Activated B cell treated with CpG ODN at 0.5 μM for 24 hours (primary cell): ENCODE measurements around the gene DNAH1. TPM values are rescaled to one million over a fixed set of nuclear protein-coding genes. Genes with fewer than 3 reads are reported as not detected.
A peak's percentile ranks its signal among the peaks of the same experiment; 100 is the strongest.

ENCODE experiments used
- ATAC-seq: fragments of 200-7000 bp; cut with Tn5 transposase; one replicate; pipeline ENCODE4 v1.10.0; 2021; ENCODE audit warnings: low read depth, mild to moderate bottlenecking, moderate library complexity
- CTCF ChIA-PET: fragments of 350-600 bp; sonication (Branson Sonifier 250); formaldehyde crosslinking; loops from one replicate; lab custom pipeline; 2021; ENCODE audit warnings: antibody characterized with exemption; lab: Charles Lee
- POLR2A ChIA-PET: fragments of 350-600 bp; sonication (Branson Sonifier 250); formaldehyde crosslinking; loops from one replicate; lab custom pipeline; 2021; ENCODE audit warnings: antibody characterized with exemption; lab: Charles Lee
- DNase-seq: peaks from one replicate; pipeline ENCODE4 v3.0.0; 2022
- H3K27ac Mint-ChIP-seq: one replicate; pipeline ENCODE4 v1.8.0; 2020; ENCODE audit warnings: mixed read lengths
- H3K27me3 Mint-ChIP-seq: one replicate; pipeline ENCODE4 v1.8.0; 2021; ENCODE audit warnings: mixed read lengths
- H3K36me3 Mint-ChIP-seq: one replicate; pipeline ENCODE4 v1.8.0; 2021; ENCODE audit warnings: low read depth, mixed read lengths
- H3K4me1 Mint-ChIP-seq: one replicate; pipeline ENCODE4 v1.8.0; 2021; ENCODE audit warnings: mixed read lengths
- H3K4me3 Mint-ChIP-seq: one replicate; pipeline ENCODE4 v1.8.0; 2020; ENCODE audit warnings: mild to moderate bottlenecking, mixed read lengths
- H3K9me3 Mint-ChIP-seq: one replicate; pipeline ENCODE4 v1.8.0; 2020; ENCODE audit warnings: mixed read lengths
- intact Hi-C: fragments of 100-400 bp; cut with micrococcal nuclease; formaldehyde crosslinking; loops from one replicate; pipeline ENCODE4 v1.15.1; 2024
- total RNA-seq: library from RNA; stranded (reverse); gene quantifications from 2 replicates; pipeline ENCODE4 v1.2.3, GENCODE V29; 2022
- TF ChIP-seq, protein P1 (sequence below): fragments of 200-600 bp; IDR thresholded peaks from one replicate; pipeline ENCODE4 v1.8.0; 2022; ENCODE audit warnings: antibody characterized with exemption, mild to moderate bottlenecking

DNAH1 gene
- total RNA-seq, 1 donor from 2014 or later = 25.8 TPM

DNA sequence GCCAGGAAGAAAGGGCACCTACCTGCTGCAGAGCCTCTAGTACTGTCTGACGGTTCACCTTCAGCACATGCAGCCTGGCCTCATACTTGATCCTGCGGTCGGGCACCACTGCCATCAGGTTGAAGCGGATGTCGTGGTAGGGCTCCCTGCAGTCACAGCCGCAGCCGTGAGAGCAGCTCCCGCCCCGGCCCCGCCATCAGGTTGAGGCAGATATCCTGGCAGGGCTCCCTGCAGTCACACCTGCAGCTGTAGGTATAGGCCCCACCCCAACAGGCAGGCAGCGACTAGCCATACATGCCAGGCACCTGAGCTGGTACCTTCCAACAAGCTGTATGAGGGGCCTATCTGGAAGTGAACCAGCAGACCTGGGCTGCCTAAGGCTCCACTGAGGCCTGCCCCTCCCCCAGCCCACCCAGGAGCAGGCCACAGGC lies 90.1 kb downstream of the DNAH1 start:
- ATAC-seq (no peak), DNase-seq (no peak)
- Mint-ChIP-seq H3K9me3 (no peaks in the 10 kb centered on the region), H3K27ac (no peak overlapping the region), H3K4me1 (peaks cover 21% of the 10 kb centered on the region), H3K27me3 (no peaks in the 10 kb centered on the region), H3K4me3 (no peak overlapping the region), H3K36me3 (peaks cover 73% of the 10 kb centered on the region)
- intact Hi-C loops = no loop called here
- POLR2A ChIA-PET = interaction anchor here (1.0 kb wide), 1 partner anchor 48 kb away, joined by 8 read pairs; the partner anchor contains the start of gene TNNC1
- CTCF ChIA-PET = no interaction called here
- TF ChIP-seq, protein P1, sequence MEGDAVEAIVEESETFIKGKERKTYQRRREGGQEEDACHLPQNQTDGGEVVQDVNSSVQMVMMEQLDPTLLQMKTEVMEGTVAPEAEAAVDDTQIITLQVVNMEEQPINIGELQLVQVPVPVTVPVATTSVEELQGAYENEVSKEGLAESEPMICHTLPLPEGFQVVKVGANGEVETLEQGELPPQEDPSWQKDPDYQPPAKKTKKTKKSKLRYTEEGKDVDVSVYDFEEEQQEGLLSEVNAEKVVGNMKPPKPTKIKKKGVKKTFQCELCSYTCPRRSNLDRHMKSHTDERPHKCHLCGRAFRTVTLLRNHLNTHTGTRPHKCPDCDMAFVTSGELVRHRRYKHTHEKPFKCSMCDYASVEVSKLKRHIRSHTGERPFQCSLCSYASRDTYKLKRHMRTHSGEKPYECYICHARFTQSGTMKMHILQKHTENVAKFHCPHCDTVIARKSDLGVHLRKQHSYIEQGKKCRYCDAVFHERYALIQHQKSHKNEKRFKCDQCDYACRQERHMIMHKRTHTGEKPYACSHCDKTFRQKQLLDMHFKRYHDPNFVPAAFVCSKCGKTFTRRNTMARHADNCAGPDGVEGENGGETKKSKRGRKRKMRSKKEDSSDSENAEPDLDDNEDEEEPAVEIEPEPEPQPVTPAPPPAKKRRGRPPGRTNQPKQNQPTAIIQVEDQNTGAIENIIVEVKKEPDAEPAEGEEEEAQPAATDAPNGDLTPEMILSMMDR = no peak

DNA sequence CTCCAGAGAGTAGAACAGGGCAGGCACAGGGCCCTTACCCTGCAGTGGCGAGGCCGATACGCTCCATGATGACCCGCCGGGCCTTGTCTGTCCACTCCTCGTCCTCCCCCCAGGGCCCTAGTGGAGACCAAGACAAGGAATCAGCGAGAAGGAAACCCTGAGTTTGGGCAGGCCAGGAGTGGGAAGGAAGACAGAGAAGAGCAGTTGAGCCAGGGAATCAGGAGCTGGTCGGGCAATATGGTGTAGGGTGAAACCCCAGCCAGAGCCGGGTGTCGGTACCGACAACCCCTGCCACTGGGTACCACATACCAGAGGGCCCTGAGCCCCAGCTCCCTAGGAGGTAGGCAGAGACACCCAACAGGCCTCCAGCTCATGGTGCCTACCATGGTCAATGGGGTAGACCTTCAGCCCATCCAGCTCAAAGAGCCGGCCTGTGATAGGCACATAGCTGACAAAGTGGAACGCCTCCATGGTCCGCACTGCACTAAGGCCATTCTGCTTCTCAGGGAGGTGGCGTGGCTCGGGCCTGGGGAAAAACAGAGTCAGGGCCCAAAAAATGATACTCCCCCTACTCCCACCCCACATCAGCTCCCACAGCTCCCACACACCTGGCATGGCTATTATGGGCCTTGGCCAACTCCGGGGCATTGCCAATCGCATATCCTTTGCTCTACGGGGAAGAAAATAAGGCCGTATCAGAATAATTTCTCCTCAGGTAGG lies 90.8 kb downstream of the DNAH1 start:
- no peaks in the 10 kb centered on the region for H3K9me3 Mint-ChIP-seq
- ATAC-seq (no peak), DNase-seq (no peak)
- TF ChIP-seq, protein P1 = no peak
- ChIA-PET POLR2A (no interaction called here), CTCF (no interaction called here)
- H3K36me3 Mint-ChIP-seq = peaks cover 66% of the 10 kb centered on the region
- peaks cover 28% of the 10 kb centered on the region for H3K4me1 Mint-ChIP-seq
- no peak overlapping the region for H3K4me3 Mint-ChIP-seq
- no peak overlapping the region for H3K27ac Mint-ChIP-seq
- no peaks in the 10 kb centered on the region for H3K27me3 Mint-ChIP-seq
- intact Hi-C loops = no loop called here

DNA sequence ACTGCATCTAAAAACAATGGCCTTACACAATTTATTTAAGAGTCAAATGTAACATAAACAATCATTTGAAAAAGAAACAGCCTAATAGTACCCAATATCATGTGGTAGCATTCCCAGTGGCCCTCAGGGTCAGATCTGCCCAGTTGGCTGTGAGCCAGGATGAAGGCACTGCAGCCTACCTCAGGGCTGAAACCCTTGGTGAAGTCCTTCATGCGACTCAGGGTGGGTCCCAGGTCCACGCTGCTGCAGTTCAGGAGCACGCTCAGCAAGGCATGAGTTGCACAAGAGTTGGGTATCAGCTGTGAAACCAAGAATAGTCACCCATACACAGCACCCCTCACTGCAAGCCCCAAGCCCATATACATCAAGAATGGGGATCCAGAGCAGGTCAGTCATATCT lies 91.7 kb downstream of the DNAH1 start:
- intact Hi-C loops = no loop called here
- TF ChIP-seq, protein P1 = no peak
- Mint-ChIP-seq H3K27me3 (no peaks in the 10 kb centered on the region), H3K36me3 (peaks cover 57% of the 10 kb centered on the region), H3K27ac (no peak overlapping the region), H3K9me3 (no peaks in the 10 kb centered on the region), H3K4me3 (no peak overlapping the region), H3K4me1 (peaks cover 35% of the 10 kb centered on the region)
- ATAC-seq (no peak), DNase-seq (no peak)
- POLR2A ChIA-PET = interaction anchor here (0.6 kb wide), 2 partner anchors 48 to 74 kb away, joined by 3 to 5 read pairs; partner anchors contain the start of gene NISCH
- CTCF ChIA-PET = no interaction called here

DNA sequence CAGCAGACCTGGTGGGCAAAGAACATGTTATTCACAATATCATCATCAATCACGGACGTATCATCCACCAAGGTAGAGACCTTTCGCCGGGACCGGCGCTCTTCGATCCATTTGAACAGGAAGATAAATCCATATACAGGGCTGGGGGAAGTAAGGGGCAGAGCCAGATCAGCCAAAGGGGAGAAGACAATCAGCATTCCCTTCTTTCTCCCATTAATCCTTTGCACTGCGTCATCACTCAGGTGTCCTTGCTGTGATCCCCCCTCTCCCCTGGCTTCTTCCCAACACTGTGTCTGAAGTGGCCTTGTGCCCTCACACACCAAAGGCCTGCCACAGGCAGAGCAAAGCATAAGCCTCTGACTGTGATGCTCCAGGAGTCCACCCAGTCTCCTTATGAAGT lies 92.3 kb downstream of the DNAH1 start:
- peaks cover 51% of the 10 kb centered on the region for H3K36me3 Mint-ChIP-seq
- ChIA-PET CTCF (no interaction called here), POLR2A (interaction anchor here (0.6 kb wide), 1 partner anchor 75 kb away, joined by 3 read pairs; no protein-coding TSS in a partner anchor)
- ATAC-seq = no peak
- H3K27ac Mint-ChIP-seq = no peak overlapping the region
- H3K9me3 Mint-ChIP-seq = no peaks in the 10 kb centered on the region
- TF ChIP-seq, protein P1 = no peak
- intact Hi-C loops = no loop called here
- no peaks in the 10 kb centered on the region for H3K27me3 Mint-ChIP-seq
- H3K4me3 Mint-ChIP-seq = peak overlapping the region; percentile 86
- no peak for DNase-seq
- H3K4me1 Mint-ChIP-seq = peaks cover 35% of the 10 kb centered on the region

DNA sequence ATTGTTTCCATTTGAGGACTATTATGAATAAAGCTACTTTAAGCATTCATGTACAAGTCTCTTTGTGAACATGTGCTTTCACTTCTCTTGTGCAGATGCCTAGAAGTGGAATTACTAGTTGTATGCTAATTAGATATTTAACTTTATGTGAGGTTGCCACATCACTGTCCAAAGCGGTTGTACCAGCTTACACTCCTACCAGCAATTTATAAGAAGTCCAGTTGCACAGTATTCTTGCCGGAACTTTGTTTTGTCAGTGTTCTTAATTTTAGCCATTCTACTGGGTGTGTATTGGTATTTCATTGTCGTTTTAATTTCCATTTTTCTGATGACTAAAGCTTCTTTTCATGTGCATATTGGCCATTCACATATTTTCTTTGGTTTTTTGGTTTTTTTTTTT lies 99.7 kb downstream of the DNAH1 start:
- ChIA-PET POLR2A (no interaction called here), CTCF (no interaction called here)
- H3K36me3 Mint-ChIP-seq = peaks cover 13% of the 10 kb centered on the region
- H3K27me3 Mint-ChIP-seq = no peaks in the 10 kb centered on the region
- no peak overlapping the region for H3K27ac Mint-ChIP-seq
- DNase-seq (no peak), ATAC-seq (no peak)
- no peaks in the 10 kb centered on the region for H3K9me3 Mint-ChIP-seq
- intact Hi-C loops = no loop called here
- H3K4me1 Mint-ChIP-seq = peaks cover 18% of the 10 kb centered on the region
- TF ChIP-seq, protein P1 = no peak
- no peak overlapping the region for H3K4me3 Mint-ChIP-seq
